GM19238 (cell line): ENCODE data around the gene MPV17L.
"Not testable (repeated sequence)": the region's sequence is repeated elsewhere in the genome, so short reads cannot be mapped to it uniquely, and the experiment has no call there.

ENCODE experiments used
- DNase-seq: peaks from one replicate; pipeline ENCODE4 v3.0.0; 2011; ENCODE audit warnings: low spot score; ENCODE audit not compliant: insufficient read length

Gene MPV17L

DNA sequence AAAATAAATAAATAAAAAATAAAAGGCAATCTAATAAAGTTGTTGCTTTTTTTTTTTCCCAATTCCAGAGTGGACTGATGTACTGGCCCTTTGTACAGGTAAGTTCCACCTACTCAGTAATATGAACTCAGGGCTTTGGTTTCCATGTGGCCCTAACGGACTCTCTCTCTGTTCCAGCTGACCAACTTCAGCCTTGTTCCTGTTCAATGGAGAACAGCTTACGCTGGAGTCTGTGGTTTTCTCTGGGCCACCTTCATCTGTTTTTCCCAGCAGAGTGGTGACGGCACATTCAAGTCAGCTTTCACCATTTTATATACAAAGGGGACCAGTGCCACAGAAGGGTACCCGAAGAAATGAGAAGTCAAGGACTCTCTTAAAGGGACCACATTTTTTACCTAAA lies 12.2 kb downstream of the MPV17L start:
- not testable (repeated sequence) for DNase-seq

DNA sequence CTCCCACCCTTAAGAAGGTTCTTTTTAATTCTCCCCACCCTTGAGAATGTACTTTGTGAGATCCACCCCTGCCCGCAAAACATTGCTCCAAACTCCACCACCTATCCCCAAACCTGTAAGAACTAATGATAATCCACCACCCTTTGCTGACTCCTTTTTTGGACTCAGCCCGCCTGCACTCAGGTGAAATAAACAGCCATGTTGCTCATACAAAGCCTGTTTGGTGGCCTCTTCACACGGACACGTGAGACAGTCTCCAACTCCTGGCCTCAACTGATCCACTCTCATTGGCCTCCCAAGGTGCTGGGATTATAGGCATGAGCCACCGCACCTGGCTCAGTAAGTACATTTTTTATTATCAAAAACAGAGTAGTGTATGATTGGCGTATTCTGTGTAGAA lies 13.9 kb downstream of the MPV17L start:
- DNase-seq: not testable (repeated sequence)

DNA sequence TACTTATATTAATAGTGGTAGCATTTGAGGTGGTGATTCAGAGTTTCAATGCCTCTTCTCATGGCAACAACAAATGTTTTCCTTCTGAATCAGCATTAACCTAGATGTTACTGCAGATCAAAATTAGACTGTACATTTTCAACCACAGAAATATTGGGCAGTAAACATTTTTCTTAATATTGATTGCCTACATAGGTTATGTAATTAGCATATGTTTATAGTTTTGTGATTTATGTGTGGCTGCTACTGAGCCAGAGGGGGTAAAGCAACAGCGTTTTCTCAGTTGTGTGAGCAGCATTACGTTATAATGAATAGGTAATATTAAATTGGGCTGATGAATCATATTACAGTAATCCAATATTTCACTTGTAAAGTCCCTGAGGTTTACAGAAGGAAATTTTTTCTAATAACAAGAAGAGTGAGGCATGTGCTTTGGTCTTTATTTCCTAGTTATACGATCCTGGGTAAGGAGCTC lies 20.0 kb downstream of the MPV17L start:
- DNase-seq: no peak

DNA sequence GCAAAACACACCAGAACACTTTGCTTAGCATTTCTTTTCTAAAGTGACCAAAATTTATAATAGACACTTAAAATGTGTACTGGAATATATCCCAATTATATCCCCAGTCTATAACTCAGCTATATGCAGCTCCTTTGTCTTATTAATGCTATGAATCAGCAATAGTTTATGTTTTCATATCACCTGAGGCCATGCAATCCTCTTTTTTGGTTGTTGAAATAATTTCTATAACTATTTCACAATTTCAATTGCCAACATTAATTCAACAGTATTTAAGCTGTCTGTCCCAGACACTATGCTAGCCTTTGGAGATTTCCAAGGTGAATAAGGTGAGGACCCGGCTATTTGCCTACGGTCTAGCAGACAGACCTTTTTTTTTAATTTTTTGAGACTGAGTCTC lies 21.6 kb downstream of the MPV17L start:
- DNase-seq: no peak

DNA sequence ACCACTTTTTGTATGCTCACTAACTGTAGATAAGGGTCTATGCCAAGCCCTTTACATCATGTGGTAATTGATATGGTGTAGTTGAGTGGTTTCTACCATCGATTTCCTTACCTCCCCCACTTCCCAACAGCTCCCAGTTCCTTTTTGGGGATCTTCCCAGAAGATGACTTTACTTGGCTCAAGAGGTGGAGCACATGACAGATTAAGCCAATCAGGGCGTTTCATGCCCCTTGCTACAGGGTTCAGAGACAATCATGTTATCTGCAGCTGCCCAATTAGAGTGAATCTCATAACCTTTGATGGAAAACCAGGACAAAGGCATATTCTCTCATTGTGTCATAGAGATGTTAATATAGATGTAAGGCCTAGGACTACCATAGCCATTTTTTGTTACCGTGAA lies 22.7 kb downstream of the MPV17L start:
- no peak for DNase-seq

DNA sequence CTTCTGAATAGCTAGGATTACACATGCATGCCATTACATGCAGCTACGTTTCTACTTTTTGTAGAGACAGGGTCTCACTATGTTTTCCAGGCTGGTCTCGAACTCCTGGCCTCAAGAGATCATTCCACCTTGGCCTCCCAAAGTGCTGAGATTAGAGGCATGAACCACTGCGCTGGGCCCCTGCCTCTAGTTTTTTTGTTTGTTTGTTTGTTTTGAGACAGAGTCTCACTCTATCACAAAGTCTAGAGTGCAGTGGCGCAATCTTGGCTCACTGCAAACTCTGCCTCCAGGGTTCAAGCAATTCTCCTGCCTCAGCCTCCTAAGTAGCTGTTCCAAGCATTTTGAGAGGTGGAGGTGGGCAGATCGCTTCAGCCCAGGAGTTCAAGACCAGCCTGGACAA lies 26.1 kb downstream of the MPV17L start:
- DNase-seq: not testable (repeated sequence)

DNA sequence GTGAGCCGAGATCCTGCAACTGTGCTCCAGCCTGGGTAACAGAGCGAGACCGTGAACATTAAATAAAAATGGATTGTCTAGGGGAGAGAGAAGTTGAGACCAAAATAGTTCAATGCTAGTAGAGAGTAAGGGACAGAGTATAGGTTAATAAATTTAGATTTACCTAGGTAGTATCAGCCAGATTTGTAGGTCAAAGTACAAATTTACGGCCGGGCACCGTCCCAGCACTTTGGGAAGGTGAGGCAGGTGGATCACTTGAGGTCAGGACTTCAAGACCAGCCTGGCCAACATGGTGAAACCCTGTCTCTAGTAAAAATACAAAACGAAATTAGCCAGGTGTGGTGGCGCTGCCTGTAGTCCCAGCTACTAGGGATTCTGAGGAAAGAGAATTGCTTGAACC lies 26.7 kb downstream of the MPV17L start:
- DNase-seq: no peak

DNA sequence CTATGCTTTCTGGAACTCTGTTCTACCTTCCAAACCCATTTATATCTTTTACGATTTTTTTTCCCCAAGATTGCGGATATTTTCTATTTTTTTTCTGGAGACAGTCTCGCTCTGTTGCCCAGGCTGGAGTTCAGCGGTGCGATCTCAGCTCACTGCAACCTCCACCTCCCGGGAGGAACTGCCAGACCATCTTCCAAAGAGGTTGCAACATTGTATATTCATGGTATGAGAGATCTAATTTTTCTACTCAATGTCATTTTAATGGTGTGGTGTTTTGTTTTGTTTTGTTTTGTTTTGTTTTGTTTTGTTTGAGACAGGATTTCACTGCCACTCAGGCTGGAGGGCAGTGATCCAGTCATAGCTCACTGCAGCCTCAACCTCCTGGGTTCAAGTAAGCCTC lies 30.3 kb downstream of the MPV17L start:
- DNase-seq: no peak

DNA sequence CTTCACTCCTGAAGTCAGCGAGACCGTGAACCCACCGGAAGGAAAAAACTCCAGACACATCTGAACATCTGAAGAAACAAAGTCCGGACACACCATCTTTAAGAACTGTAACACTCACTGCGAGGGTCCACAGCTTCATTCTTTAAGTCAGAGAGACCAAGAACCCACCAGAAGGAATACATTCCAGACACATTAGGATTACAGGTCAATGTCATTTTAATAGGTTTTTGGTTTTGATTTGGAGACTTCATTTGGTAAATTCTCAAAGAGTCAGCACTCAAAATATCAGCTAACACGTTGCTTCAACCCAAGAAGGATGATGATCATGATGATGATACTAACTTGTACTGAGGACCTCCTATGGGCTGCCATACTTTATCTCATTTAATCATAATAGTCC lies 31.2 kb downstream of the MPV17L start:
- no peak for DNase-seq

DNA sequence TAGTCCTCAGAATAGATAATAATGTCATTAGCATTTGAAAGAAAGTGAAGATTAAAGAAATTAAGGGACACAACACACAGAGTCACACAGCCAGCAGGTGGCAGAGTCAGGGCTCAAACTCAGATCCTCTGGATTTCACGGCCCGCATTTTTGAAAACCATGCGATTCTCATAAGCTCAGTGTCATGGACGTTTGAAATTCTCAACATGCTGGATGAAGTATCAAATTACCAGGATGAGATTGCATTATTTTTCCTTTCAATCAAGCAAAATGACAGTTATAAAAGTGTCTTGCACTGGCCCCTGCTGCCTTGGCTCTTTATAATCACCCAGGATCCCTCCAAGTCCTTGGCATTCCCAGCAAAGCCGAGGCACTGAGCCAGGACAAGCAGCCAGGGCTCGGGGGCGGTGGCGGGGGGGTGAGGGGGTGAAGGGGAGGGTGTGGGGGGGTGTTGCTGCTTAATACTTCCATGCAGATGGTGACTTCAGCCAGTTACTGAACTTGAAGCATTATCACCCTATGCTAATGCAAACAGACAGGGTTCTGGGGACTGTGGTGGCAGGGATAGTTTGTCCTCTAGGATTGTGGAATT lies 32.2 kb downstream of the MPV17L start:
- peak; percentile 19 for DNase-seq

DNA sequence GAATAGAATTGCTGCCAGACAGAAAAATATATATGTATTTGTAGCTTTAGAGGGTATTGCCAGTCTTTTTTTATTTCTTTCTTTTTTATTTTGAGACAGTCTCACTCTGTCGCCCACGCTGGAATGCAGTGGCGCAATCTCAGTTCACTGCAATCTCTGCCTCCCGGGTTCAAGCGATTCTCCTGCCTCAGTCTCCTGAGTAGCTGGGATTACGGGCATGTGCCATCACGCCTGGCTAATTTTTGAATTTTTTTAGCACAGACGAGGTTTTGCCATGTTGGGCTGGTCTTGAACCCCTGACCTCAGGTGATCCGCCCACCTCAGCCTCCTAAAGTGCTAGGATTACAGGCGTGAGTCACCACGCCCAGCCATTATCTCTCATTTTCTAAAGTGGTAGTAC lies 35.3 kb downstream of the MPV17L start:
- not testable (repeated sequence) for DNase-seq

DNA sequence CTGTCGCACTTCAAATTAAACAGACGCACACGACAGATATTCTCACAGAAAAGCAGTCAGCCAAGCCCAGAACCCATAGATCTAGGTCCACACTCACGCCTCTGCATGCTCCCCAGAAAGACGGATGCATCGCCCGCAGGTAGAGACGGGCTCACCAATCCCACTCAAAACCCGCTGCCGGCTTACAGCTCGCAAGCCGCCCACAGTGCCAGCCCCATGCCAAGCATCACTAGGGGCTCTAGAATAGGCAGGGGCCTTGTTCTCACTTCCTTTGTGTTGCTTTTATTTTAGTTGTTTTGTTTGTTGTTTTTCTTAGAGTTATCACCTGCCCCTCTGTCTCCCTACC lies 38.5 kb downstream of the MPV17L start:
- DNase-seq: no peak

DNA sequence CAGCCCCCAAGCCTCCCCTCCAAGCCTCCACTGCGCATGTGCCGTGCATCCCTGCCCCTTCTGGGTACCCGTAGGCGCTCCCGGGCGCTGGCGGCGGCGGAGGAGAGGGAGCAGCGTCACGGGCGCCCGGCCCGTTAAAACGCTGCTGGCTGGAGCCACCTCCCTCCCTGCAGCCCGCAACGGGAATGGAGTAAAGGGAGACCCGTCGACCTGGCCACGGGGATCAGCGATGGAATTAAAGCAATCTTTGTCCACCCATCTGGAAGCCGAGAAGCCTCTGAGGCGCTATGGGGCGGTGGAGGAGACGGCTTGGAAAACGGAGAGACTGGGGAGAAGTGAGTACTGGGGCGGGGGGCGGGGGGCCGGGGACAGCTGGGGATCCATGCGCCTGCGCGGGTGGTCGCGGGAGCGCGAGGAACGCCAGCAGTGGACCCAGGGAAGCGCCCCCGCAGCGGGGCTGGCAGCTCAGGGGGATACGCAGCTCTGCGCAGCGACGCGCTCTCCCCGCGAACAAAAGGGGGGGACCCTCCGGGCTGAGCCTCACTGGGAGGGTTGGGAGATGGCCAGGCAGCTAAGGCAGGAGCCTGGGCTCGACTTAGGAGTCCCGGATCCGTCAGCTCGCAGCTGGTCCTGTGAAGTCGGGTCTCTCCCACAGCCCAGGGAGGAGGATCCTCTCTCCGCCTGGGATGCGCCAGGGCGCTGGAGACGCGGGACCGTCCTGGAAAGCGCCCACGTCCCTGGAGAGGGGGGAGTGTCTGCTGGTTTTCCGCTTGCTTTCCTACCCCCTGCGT lies 39.1 kb downstream of the MPV17L start, which contains the start of gene BMERB1:
TSS of gene BMERB1 (plus strand) at position 164 of the 791 bp plus-strand sequence. CDS start at position 230, 66 bp downstream.
- DNase-seq: no peak

DNA sequence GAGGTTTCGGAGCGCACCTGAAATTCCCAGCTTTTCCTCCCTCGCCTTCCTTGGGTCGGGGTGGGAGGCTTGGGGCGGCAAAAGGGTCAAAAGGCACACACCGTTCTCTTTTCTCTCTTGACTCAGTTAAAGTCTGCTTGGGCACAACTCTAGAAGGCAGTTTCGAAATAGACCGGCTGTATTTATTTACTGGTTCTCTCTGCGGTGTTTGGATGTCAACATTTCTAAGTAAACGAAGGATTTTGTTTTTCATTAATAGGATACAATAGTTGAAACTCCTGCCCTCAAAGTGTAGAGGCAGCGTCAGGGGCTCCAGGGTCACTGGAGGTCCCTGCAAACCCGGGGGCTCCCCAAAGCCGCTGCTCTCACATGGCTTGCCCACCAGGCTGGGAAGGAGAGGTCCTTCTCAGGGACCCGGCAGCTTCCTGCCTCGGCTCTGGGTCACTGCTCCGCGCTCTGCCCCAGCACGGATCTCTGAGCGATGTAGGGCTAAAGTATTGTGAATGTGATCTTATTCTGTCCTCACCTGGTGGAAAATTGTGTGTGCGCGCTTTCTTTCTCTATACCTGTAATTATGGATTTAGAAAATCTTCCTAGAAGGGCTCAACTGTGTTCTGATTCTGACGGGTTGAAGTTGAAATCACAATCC lies 39.8 kb downstream of the MPV17L start:
- DNase-seq: no peak

DNA sequence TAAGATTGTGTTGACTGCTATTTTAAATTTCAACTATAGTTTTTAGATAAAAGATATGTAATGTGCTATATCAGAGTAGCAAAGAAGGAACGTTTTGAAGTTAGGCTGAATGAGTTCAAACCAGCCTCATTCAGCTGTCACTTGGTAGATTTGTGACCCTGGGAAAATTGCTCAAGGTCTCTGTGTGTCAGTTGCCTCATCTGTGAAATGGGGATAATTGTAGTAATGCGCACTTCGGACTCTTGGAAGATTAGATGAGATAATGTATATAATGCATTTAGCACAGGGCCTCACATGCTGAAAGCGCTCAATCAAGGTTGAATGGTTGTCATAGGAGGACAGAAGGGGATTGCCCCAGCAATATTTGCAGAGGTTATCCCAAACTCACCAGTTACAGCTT lies 43.5 kb downstream of the MPV17L start:
- DNase-seq: no peak

DNA sequence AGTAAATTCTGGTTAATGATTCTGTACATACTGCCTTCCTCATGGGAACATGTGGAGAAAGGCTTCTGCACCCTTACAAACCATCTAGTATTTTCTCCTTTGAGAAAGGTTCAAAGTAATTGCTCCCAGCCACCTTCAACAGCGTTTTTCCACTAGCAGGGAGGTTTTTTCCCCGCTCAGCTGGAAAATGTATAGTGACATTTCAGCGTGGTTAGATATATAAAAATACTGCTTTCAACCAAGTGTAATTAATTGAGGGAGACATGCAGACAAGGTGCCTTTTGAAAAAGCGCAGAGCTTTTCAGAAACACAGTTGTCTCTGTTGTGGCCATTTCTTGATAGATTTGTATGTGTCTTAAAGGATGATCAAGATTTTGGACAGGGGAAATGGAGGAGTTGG lies 44.0 kb downstream of the MPV17L start:
- no peak for DNase-seq

DNA sequence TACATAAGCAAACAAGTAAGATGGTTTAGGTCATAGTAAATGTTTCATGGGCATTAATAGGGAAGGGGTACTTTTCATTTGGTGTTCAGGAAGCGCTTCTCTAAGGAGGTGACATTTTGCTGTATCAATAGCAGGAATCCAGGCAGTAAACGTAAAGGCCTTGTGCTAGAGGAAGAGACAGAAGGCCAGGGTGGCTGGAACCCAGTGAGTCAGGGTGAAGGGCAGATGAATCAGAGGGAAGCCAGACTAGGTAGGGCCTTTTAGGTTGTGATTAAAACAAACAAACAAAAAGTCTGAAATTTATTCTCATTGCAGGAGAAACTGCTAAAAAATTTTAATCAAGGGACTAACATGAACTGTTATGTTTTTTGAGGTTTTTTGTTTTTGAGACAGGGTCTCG lies 45.3 kb downstream of the MPV17L start:
- no peak for DNase-seq

DNA sequence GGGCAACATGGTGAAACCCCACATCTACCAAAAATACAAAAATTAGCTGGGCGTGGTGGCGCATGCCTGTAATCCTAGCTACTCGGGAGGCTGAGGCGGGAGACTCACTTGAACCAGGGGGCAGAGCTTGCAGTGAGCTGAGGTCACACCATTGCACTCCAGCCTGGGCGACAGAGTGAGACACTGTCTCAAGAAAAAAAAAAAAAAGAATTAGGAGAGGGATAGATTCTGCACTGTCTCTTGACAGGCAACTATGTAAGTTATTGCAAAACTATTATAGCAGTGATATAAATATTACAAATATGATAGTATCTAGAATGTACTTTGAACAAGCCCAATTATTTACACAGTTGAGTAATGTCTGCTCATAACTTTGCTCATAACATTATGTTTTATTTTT lies 46.6 kb downstream of the MPV17L start:
- DNase-seq: not testable (repeated sequence)

DNA sequence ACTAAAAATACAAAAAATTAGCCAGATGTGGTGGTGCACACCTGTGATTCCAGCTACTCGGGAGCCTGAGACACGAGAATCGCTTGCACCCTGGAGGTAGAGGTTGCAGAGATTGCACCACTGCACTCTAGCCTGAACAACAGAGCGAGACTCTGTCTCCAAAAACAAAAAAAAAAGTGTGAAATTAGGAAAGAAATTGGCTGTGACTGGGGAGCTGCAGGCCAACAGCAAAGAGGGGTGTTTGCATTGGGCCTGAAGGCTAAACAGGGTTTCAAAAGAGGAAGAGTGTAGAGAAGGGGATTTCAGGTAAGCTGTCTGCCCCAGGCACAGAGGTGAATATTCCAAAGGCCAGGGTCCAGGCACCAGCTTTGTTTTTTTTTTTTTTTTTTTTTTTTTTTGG lies 48.2 kb downstream of the MPV17L start:
- no peak for DNase-seq

DNA sequence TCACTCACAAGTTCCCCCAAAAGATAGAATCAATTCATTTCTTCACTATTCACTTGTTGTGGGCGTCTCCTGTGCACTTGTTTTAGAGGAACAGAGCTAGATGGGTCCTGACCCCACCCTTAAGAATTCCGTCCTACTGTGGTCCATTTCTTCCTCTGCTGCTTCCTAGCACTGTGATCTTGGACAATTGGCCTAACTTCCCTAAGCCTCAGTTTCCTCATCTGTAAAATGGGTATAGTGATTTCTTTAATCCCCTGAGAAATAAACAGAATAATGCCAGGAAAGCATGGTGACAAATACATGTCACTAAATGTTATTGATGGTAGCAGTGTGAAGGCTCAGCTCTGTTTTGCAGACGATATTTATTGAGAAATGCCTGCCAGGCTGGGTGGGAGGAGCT lies 48.7 kb downstream of the MPV17L start:
- DNase-seq: no peak

DNA sequence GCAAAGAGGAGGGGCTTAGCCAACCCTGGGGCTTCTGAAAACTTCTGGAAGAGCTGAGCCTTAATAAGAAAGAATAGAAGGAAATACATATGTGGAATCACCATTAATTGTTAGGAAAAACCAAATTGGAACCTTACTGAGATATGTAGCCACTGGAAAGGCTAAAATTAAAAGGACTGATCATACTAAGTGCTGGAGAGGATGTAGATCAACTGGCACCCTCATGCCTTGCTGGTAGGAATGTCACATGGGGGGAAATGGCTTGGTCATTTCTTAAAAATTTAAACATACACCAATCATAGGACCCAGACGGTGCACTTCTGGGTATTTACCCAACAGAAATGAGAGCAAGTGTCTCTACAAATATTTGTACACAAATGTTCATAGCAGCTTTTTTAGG lies 49.9 kb downstream of the MPV17L start:
- DNase-seq: no peak

DNA sequence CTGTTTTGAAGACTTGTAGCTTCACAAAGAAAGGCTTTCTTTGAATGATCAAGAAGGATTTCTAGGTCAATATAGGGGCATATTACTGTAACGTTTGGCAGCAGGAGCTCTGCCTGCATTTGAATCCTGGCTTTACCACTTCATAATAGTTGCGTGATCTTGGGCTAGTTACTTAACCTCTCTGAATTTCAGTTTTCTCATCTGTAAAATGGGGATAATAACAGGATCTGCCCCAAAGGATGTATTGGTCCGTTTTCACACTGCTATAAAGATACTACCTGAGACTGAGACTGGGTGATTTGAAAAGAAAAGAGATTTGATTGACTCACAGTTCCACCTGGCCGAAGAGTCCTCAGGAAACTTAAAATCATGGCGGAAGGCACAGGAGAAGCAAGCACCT lies 51.3 kb downstream of the MPV17L start:
- no peak for DNase-seq

DNA sequence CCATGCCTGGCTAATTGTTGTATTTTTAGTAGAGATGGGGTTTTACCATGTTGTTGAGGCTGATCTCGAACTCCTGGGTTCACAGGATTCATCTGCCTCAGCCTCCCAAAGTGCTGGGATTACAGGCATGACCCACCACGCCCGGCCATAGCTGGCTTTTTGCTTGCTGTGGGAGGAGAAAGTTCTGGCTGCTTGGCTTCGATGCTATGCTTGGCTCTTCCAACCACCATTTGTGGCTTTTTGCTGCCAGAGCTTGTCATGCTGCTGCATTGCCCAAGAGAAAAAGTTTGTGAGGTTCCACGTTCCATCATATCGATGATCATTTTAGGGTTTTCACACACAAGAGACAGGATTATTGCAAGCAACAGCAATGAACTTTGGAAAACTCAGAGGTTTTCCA lies 55.1 kb downstream of the MPV17L start:
- no peak for DNase-seq
